Neural cell (in vitro differentiated cells): ENCODE measurements around the gene KLHL17. TPM values are rescaled to one million over a fixed set of nuclear protein-coding genes. Genes with fewer than 3 reads are reported as not detected.

Source experiments
- H2AFZ ChIP-seq: fragments of 200-600, 300-800 bp; sonication (generic), shearing (Covaris generic); 2 replicates; pipeline ENCODE4 v1.6.0; 2014; ENCODE audit warnings: low read depth, mild to moderate bottlenecking, antibody characterized with exemption, low read length, moderate library complexity
- H3F3A ChIP-seq: fragments of 200-600 bp; shearing (Covaris generic); 2 replicates; pipeline ENCODE4 v1.6.1; 2016; ENCODE audit warnings: mild to moderate bottlenecking, moderate library complexity, mixed read lengths, antibody characterized with exemption, low read length; ENCODE audit not compliant: insufficient read depth, poor library complexity, severe bottlenecking
- H3K27ac ChIP-seq: fragments of 200-600, 300-800 bp; sonication (generic), shearing (Covaris generic); 2 replicates; pipeline ENCODE4 v1.5.1; 2014; ENCODE audit warnings: mild to moderate bottlenecking, low read length, moderate library complexity
- H3K27me3 ChIP-seq: fragments of 300-800, 200-600 bp; sonication (generic), shearing (Covaris generic); 2 replicates; pipeline ENCODE4 v1.6.0; 2014; ENCODE audit warnings: mild to moderate bottlenecking, low read depth, low read length, moderate library complexity; ENCODE audit not compliant: insufficient read depth
- H3K36me3 ChIP-seq: fragments of 300-800, 200-600 bp; sonication (generic), shearing (Covaris generic); 2 replicates; pipeline ENCODE4 v1.5.1; 2014; ENCODE audit warnings: mild to moderate bottlenecking, antibody characterized with exemption, low read length, moderate library complexity; ENCODE audit not compliant: insufficient read depth
- H3K4me2 ChIP-seq: fragments of 300-800, 200-600 bp; sonication (generic), shearing (Covaris generic); 2 replicates; pipeline ENCODE4 v1.6.0; 2014; ENCODE audit warnings: mild to moderate bottlenecking, low read length
- H3K4me3 ChIP-seq: fragments of 300-800, 200-600 bp; sonication (generic), shearing (Covaris generic); 2 replicates; pipeline ENCODE4 v1.5.1; 2014; ENCODE audit warnings: mild to moderate bottlenecking, low read length, moderate library complexity
- H3K79me2 ChIP-seq: fragments of 200-600 bp; shearing (Covaris generic); replicated peaks from 2 replicates; pipeline ENCODE4 v1.6.0; 2014; ENCODE audit warnings: mild to moderate bottlenecking, low read length, moderate library complexity; ENCODE audit not compliant: insufficient read depth
- H3K9ac ChIP-seq: fragments of 300-800, 200-600 bp; sonication (generic), shearing (Covaris generic); 2 replicates; pipeline ENCODE4 v1.6.1; 2016; ENCODE audit warnings: mild to moderate bottlenecking, low read length, mixed read lengths
- H3K9me2 ChIP-seq: fragments of 200-600 bp; shearing (Covaris generic); 2 replicates; pipeline ENCODE4 v1.6.1; 2016; ENCODE audit warnings: mild to moderate bottlenecking, low read length, mixed read lengths; ENCODE audit not compliant: insufficient read depth
- H3K9me3 ChIP-seq: fragments of 200-600, 300-800 bp; sonication (generic), shearing (Covaris generic); 2 replicates; pipeline ENCODE4 v1.6.1; 2016; ENCODE audit warnings: mild to moderate bottlenecking, mixed run types, low read length, moderate library complexity, mixed read lengths
- H4K20me1 ChIP-seq: fragments of 200-600 bp; shearing (Covaris generic); 2 replicates; pipeline ENCODE4 v1.6.1; 2016; ENCODE audit warnings: mild to moderate bottlenecking, mixed run types; ENCODE audit not compliant: insufficient read depth
- EP300 ChIP-seq: fragments of 450-650 bp; conservative IDR thresholded peaks from 2 replicates; pipeline ENCODE4 v1.6.1; 2014; ENCODE audit warnings: antibody characterized with exemption, mild to moderate bottlenecking, moderate library complexity; ENCODE audit not compliant: poor library complexity, severe bottlenecking
- EZH2 ChIP-seq: fragments of 200-600, 300-800 bp; shearing (Covaris generic), sonication (generic); IDR thresholded peaks from 2 replicates; pipeline ENCODE4 v1.6.1; 2014; ENCODE audit warnings: antibody characterized with exemption, low read length, borderline replicate concordance, mild to moderate bottlenecking; ENCODE audit not compliant: insufficient read depth, poor library complexity, severe bottlenecking
- MXI1 ChIP-seq: fragments of 450-650 bp; conservative IDR thresholded peaks from 2 replicates; pipeline ENCODE4 v1.6.1; 2014; ENCODE audit warnings: antibody characterized with exemption, mild to moderate bottlenecking; ENCODE audit not compliant: poor library complexity, severe bottlenecking
- POLR2AphosphoS5 ChIP-seq: IDR thresholded peaks from 2 replicates; pipeline ENCODE4 v1.6.1; 2012
- RAD21 ChIP-seq: fragments of 450-650 bp; conservative IDR thresholded peaks from 2 replicates; pipeline ENCODE4 v1.6.1; 2014; ENCODE audit warnings: antibody characterized with exemption, mild to moderate bottlenecking, moderate library complexity
- SMC3 ChIP-seq: fragments of 450-650 bp; conservative IDR thresholded peaks from 2 replicates; pipeline ENCODE4 v1.6.1; 2014; ENCODE audit warnings: antibody characterized with exemption, mild to moderate bottlenecking, moderate library complexity; ENCODE audit not compliant: poor library complexity
- TAF1 ChIP-seq: IDR thresholded peaks from 2 replicates; pipeline ENCODE4 v1.6.1; 2012; ENCODE audit warnings: low read depth
- polyA plus RNA-seq: library from polyadenylated mRNA; depleted of rRNA; stranded (reverse); fragments of >200 nt; gene quantifications from 2 replicates; pipeline ENCODE4 v1.2.3, GENCODE V29; 2014
- TF ChIP-seq, protein P1 (sequence below): fragments of 450-650 bp; IDR thresholded peaks from 2 replicates; pipeline ENCODE4 v1.5.1; 2014; ENCODE audit warnings: antibody characterized with exemption, mild to moderate bottlenecking, moderate library complexity; ENCODE audit not compliant: poor library complexity, severe bottlenecking
- TF ChIP-seq, protein P2 (sequence below): IDR thresholded peaks from 2 replicates; pipeline ENCODE4 v1.6.1; 2012; ENCODE audit warnings: borderline replicate concordance

The KLHL17 gene
- polyA plus RNA-seq, 1 donor from 2014 or later = 52.3 TPM

DNA sequence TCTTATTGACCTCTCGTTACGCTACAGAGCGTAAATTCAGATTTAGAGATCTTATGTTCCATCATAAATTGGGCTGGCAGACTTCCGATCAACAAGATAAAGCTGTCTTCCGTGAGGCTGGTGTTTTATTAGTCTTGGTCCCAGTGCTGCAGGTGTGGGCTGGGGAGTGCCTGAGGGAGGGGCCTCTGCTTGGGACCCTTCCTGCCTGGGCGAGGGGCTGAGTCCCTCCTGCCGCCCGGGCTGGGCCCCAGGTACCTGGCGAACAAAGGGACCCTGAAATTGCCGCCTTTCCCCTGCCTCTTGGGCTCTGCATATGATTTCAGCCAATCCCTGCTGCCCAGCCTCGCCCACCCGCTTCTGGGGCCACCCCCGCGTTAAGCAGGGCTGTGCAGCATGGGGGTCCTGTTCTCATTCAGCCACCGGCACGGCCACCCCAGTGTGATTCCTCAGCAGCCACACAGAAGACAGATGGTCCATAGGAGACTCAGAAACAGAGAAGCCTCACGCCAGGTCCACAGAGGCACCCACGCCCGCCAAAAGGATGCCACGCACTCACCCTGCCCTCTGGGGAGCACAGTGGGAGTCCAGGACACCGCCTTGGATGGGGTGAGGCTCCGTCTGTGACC is 42.8 kb upstream of the KLHL17 start:
- Histone ChIP-seq H3K36me3 (no peaks in the 10 kb centered on the region), H2AFZ (no peak overlapping the region), H3K4me3 (no peak overlapping the region), H3K9me3 (no peaks in the 10 kb centered on the region), H3K9ac (no peak overlapping the region), H3K4me2 (no peak overlapping the region), H3K27ac (no peak overlapping the region), H3K27me3 (peaks cover 11% of the 10 kb centered on the region), H3K9me2 (no peaks in the 10 kb centered on the region), H3F3A (no peaks in the 10 kb centered on the region), H3K79me2 (no peaks in the 10 kb centered on the region), H4K20me1 (no peaks in the 10 kb centered on the region)
- TF ChIP-seq, protein P1, sequence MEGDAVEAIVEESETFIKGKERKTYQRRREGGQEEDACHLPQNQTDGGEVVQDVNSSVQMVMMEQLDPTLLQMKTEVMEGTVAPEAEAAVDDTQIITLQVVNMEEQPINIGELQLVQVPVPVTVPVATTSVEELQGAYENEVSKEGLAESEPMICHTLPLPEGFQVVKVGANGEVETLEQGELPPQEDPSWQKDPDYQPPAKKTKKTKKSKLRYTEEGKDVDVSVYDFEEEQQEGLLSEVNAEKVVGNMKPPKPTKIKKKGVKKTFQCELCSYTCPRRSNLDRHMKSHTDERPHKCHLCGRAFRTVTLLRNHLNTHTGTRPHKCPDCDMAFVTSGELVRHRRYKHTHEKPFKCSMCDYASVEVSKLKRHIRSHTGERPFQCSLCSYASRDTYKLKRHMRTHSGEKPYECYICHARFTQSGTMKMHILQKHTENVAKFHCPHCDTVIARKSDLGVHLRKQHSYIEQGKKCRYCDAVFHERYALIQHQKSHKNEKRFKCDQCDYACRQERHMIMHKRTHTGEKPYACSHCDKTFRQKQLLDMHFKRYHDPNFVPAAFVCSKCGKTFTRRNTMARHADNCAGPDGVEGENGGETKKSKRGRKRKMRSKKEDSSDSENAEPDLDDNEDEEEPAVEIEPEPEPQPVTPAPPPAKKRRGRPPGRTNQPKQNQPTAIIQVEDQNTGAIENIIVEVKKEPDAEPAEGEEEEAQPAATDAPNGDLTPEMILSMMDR = no peak
- no peak for TF ChIP-seq MXI1
- TF ChIP-seq POLR2AphosphoS5 = no peak
- TF ChIP-seq SMC3 = no peak
- TF ChIP-seq RAD21 = no peak
- no peak for TF ChIP-seq EP300
- no peak for TF ChIP-seq TAF1
- TF ChIP-seq EZH2 = no peak
- TF ChIP-seq, protein P2, sequence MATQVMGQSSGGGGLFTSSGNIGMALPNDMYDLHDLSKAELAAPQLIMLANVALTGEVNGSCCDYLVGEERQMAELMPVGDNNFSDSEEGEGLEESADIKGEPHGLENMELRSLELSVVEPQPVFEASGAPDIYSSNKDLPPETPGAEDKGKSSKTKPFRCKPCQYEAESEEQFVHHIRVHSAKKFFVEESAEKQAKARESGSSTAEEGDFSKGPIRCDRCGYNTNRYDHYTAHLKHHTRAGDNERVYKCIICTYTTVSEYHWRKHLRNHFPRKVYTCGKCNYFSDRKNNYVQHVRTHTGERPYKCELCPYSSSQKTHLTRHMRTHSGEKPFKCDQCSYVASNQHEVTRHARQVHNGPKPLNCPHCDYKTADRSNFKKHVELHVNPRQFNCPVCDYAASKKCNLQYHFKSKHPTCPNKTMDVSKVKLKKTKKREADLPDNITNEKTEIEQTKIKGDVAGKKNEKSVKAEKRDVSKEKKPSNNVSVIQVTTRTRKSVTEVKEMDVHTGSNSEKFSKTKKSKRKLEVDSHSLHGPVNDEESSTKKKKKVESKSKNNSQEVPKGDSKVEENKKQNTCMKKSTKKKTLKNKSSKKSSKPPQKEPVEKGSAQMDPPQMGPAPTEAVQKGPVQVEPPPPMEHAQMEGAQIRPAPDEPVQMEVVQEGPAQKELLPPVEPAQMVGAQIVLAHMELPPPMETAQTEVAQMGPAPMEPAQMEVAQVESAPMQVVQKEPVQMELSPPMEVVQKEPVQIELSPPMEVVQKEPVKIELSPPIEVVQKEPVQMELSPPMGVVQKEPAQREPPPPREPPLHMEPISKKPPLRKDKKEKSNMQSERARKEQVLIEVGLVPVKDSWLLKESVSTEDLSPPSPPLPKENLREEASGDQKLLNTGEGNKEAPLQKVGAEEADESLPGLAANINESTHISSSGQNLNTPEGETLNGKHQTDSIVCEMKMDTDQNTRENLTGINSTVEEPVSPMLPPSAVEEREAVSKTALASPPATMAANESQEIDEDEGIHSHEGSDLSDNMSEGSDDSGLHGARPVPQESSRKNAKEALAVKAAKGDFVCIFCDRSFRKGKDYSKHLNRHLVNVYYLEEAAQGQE = no peak

DNA sequence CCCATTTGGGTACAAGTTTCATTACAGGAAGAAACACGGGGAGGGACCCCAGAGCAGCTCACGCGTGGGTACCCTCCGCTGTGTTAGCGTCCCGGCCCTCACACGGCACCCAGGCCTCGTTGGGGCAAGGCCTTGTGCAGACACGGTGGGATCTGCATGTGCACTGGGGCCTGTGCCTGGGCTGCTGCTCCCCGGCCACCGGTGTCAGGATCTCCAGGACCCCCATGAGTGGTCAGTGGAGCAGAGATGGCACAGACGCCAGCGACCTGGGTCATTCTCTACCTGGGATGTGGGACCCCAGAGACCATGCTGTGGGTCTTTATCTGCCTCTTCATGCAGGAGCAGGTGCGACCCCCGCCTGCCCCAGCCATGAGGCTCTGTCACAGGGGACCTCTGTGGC is 42.0 kb upstream of the KLHL17 start:
- no peaks in the 10 kb centered on the region for H3K9me2 ChIP-seq
- no peak overlapping the region for H3K4me3 ChIP-seq
- H4K20me1 ChIP-seq = no peaks in the 10 kb centered on the region
- no peaks in the 10 kb centered on the region for H3K79me2 ChIP-seq
- no peaks in the 10 kb centered on the region for H3K36me3 ChIP-seq
- no peak overlapping the region for H3K4me2 ChIP-seq
- no peak overlapping the region for H3K27ac ChIP-seq
- no peaks in the 10 kb centered on the region for H3F3A ChIP-seq
- TF ChIP-seq, protein P1 = no peak
- TF ChIP-seq, protein P2 = no peak
- H3K9ac ChIP-seq = no peak overlapping the region
- no peak overlapping the region for H2AFZ ChIP-seq
- H3K27me3 ChIP-seq = peaks cover 19% of the 10 kb centered on the region
- H3K9me3 ChIP-seq = no peaks in the 10 kb centered on the region
